Upper lobe of right lung (tissue), 1 donor: ENCODE data around the gene CELF4. TPM values are rescaled to one million over a fixed set of nuclear protein-coding genes. Genes with fewer than 3 reads are reported as not detected.

Source experiments
- ATAC-seq: fragments of 200-7000 bp; cut with Tn5 transposase; one replicate; pipeline ENCODE4 v1.9.1; 2020; ENCODE audit warnings: mild to moderate bottlenecking, moderate library complexity
- DNase-seq: peaks from one replicate; pipeline ENCODE4 v3.0.0-alpha.2; 2020
- H3K27ac ChIP-seq: fragments of 200-600 bp; one replicate; pipeline ENCODE4 v1.8.0; 2022
- H3K27me3 ChIP-seq: fragments of 200-600 bp; one replicate; pipeline ENCODE4 v1.8.0; 2022; ENCODE audit warnings: mild to moderate bottlenecking
- H3K36me3 ChIP-seq: fragments of 200-600 bp; one replicate; pipeline ENCODE4 v1.8.0; 2022
- H3K4me1 ChIP-seq: fragments of 200-600 bp; one replicate; pipeline ENCODE4 v1.8.0; 2022
- H3K4me3 ChIP-seq: fragments of 200-600 bp; one replicate; pipeline ENCODE4 v1.8.0; 2022; ENCODE audit warnings: mild to moderate bottlenecking
- H3K9me3 ChIP-seq: fragments of 200-600 bp; one replicate; pipeline ENCODE4 v1.8.0; 2022
- CTCF ChIP-seq: fragments of 200-600 bp; IDR thresholded peaks from one replicate; pipeline ENCODE4 v1.8.0; 2022; ENCODE audit warnings: antibody characterized with exemption
- intact Hi-C: fragments of 100-400 bp; cut with DNase I; formaldehyde crosslinking; loops from one replicate; pipeline ENCODE4 v1.11.0; 2022
- total RNA-seq: library from RNA; stranded (reverse); fragmentation: NEBNext Ultra II Directional; extraction: Animal tissue kit (Norgen Biotek cat#: 25700); gene quantifications from one replicate; pipeline ENCODE4 v1.2.1, GENCODE V29; 2021
- donor health status: DM: no; HTN: yes; CAD: no; lungs with severe emphysema.

CELF4 gene
- total RNA-seq, 1 donor from 2014 or later = 1.2 TPM

- DNase-seq (no peak), ATAC-seq (no peak)
- intact Hi-C loops = no loop called here
- no peak overlapping the region for H3K4me3 ChIP-seq
- H3K36me3 ChIP-seq = no peaks in the 10 kb centered on the region
- TF ChIP-seq CTCF = no peak
- H3K4me1 ChIP-seq = peaks cover 12% of the 10 kb centered on the region
- no peaks in the 10 kb centered on the region for H3K27me3 ChIP-seq
- no peaks in the 10 kb centered on the region for H3K9me3 ChIP-seq
- H3K27ac ChIP-seq = no peak overlapping the region
Measured at GRCh38 chr18:37457753-37458152, 107.8 kb downstream of the CELF4 start.

- no peaks in the 10 kb centered on the region for H3K36me3 ChIP-seq
- H3K4me3 ChIP-seq = no peak overlapping the region
- intact Hi-C loops = no loop called here
- DNase-seq (no peak), ATAC-seq (no peak)
- H3K27ac ChIP-seq = no peak overlapping the region
- H3K9me3 ChIP-seq = no peaks in the 10 kb centered on the region
- no peak for TF ChIP-seq CTCF
- no peaks in the 10 kb centered on the region for H3K27me3 ChIP-seq
- H3K4me1 ChIP-seq = peaks cover 16% of the 10 kb centered on the region
Measured at GRCh38 chr18:37457341-37457740, 108.3 kb downstream of the CELF4 start.

GRCh38 chr18:37456873-37457272 lies 108.7 kb downstream of the CELF4 start:
- H3K4me3 ChIP-seq = no peak overlapping the region
- H3K4me1 ChIP-seq = peaks cover 21% of the 10 kb centered on the region
- DNase-seq (no peak), ATAC-seq (no peak)
- no peaks in the 10 kb centered on the region for H3K36me3 ChIP-seq
- no peak for TF ChIP-seq CTCF
- H3K9me3 ChIP-seq = no peaks in the 10 kb centered on the region
- H3K27ac ChIP-seq = no peak overlapping the region
- H3K27me3 ChIP-seq = no peaks in the 10 kb centered on the region
- intact Hi-C loops = no loop called here

- TF ChIP-seq CTCF = no peak
- no peaks in the 10 kb centered on the region for H3K27me3 ChIP-seq
- ATAC-seq (no peak), DNase-seq (no peak)
- H3K4me1 ChIP-seq = peaks cover 23% of the 10 kb centered on the region
- H3K9me3 ChIP-seq = no peaks in the 10 kb centered on the region
- intact Hi-C loops = no loop called here
- no peaks in the 10 kb centered on the region for H3K36me3 ChIP-seq
- no peak overlapping the region for H3K4me3 ChIP-seq
- no peak overlapping the region for H3K27ac ChIP-seq
Measured at GRCh38 chr18:37456395-37456794, 109.2 kb downstream of the CELF4 start.

GRCh38 chr18:37453752-37454151 lies 111.8 kb downstream of the CELF4 start:
- peak overlapping the region; percentile 58 for H3K27ac ChIP-seq
- TF ChIP-seq CTCF = no peak
- no peak overlapping the region for H3K4me3 ChIP-seq
- no peaks in the 10 kb centered on the region for H3K27me3 ChIP-seq
- DNase-seq (no peak), ATAC-seq (no peak)
- no peaks in the 10 kb centered on the region for H3K36me3 ChIP-seq
- peaks cover 23% of the 10 kb centered on the region for H3K4me1 ChIP-seq
- intact Hi-C loops = no loop called here
- no peaks in the 10 kb centered on the region for H3K9me3 ChIP-seq

GRCh38 chr18:37452682-37453385 lies 112.8 kb downstream of the CELF4 start:
- Histone ChIP-seq H3K4me1 (peaks cover 23% of the 10 kb centered on the region), H3K27ac (peak overlapping the region; percentile 58), H3K9me3 (no peaks in the 10 kb centered on the region), H3K4me3 (no peak overlapping the region), H3K27me3 (no peaks in the 10 kb centered on the region), H3K36me3 (no peaks in the 10 kb centered on the region)
- intact Hi-C loops = no loop called here
- no peak for TF ChIP-seq CTCF
- no peak for DNase-seq
- ATAC-seq = peak; percentile 66
